HG03565 (cell line): Measurements from ENCODE around the gene PAK4.

Source experiments
- ATAC-seq: cut with Tn5 transposase; IDR thresholded peaks from one replicate; pipeline ENCODE4 v1.9.1; 2021; ENCODE audit warnings: mild to moderate bottlenecking, moderate library complexity; ENCODE audit not compliant: unreplicated experiment

Gene PAK4

DNA sequence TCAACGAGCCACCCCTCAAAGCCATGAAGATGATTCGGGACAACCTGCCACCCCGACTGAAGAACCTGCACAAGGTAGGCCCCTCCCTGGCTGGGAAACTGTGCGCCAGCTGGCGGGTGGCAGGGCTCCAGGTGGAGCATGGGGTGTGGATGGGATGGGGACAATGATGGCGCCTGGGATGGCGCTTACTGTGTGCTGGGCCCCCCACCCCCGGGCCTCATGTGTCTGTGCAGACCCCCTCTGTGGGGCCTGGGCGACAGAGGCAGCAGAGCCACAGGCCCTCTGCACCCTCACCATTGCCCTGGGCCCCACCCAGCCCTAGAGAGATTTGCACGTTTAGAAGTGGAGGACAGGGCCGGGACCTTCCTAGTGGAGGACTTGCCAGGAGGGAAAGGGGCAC, 52.1 kb downstream of the PAK4 start:
- ATAC-seq, result no peak

DNA sequence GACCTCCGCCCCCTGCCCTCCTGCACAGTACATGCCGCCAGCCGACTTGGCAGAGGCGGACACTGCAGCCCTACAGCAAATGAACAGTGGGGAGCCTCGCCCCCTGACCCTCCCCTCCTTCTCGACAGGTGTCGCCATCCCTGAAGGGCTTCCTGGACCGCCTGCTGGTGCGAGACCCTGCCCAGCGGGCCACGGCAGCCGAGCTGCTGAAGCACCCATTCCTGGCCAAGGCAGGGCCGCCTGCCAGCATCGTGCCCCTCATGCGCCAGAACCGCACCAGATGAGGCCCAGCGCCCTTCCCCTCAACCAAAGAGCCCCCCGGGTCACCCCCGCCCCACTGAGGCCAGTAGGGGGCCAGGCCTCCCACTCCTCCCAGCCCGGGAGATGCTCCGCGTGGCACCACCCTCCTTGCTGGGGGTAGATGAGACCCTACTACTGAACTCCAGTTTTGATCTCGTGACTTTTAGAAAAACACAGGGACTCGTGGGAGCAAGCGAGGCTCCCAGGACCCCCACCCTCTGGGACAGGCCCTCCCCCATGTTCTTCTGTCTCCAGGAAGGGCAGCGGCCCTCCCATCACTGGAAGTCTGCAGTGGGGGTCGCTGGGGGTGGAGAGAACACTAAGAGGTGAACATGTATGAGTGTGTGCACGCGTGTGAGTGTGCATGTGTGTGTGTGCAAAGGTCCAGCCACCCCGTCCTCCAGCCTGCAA, 52.9 kb downstream of the PAK4 start:
- ATAC-seq, result no peak

DNA sequence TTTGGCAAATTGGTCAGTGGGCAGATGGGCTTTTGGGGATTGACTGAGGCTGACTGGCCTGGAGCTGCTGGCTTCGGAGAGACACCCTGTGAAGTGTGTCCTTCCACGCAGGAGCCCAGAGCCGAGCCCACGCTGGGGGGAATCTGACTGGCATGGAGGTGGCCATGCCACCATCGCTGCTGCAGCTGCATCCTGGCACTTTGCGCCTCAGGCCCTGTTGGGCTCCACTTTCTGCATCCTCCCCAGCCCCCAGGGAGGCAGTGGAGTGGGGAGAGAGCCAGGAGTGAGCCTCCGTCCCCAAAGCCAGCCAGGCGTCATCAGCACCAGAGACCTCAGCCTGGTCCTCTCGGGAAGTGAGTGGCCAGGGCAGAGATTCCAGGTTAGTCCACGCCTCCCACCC, 54.2 kb downstream of the PAK4 start:
- no peak for ATAC-seq

DNA sequence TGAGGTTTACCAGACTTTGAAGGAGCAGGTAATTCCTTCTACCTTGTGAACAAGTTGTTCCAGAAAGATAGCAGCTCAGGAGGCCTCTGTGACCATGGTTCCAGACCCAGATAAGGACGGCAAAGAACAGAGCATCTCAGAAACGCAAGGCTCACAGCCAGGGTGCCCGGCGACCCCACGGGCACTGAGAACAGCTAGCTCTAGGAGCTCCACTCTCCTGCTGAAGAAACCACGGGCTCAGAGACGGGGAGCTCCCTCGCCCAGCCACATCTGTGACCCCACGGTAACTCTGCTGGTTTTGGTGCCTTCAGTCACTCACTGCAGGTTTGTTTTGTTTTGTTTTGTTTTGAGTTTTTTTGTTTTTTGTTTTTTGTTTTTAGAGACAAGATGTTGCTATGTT, 55.2 kb downstream of the PAK4 start:
- no peak for ATAC-seq

DNA sequence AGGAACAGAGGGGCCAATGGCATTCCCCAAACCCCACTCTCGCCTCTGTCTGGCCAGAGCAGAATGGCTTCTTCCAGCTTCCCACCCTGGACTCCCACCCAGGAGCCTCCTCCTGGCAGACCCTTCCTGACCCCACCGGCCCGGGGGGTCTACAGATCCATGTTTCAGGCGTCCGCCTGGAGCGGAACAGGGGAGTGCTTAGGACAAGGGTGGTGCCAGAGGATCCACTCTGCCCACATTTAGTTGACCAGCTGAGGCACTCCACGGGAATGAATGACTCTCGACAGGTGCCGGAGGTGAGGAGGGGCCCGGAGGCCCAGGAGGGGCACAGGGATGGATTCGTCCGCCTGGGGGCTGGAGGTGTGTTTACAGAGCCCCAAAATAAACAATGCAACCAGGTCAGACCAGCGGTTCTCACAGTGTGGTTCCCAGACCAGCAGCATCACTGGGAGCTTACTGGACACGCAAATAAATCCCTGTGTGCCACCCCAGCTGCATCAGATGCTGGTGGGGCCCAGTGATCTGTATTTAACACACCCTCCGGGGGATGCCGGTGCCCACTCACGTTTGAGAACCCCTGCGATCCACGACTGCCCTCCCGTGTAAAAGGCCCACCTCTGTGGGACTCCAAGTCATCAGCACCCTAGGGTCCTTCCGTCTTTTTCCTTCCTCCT, 56.1 kb downstream of the PAK4 start:
- ATAC-seq, result no peak

DNA sequence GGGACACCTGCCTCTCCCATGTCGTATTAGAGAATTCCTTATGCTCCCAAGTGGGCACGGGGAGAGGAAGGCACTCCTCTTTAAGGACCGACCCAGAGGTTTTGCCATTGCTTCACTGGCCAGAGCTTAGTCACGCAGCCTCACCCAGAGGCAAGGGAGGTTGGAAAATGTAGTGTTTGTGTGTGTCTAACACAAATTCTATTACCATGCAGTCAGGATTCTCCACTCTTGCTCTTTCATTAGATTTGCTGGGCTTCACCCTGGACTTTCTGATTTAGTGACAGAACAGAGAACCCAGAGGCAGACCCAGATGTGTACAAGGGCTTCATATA, 56.6 kb downstream of the PAK4 start:
- ATAC-seq, result no peak

DNA sequence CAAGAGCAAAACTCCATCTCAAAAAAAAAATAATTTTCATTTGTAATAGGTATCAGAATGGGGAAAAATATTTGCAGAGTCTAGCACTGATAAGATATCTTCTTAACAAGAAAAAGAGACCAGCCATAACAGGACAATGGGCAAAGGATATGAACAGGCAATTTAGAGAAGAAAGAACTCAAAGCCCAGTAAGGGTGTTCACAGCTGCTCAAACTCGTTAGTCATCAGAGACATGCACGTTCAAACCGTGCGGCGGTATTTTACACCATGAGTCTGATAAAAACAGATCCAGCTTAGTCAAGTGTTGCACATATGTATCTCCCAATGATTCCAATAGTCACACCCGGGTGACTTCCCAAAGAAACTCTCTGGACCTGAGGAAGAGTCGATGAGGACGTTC, 57.5 kb downstream of the PAK4 start:
- no peak for ATAC-seq

DNA sequence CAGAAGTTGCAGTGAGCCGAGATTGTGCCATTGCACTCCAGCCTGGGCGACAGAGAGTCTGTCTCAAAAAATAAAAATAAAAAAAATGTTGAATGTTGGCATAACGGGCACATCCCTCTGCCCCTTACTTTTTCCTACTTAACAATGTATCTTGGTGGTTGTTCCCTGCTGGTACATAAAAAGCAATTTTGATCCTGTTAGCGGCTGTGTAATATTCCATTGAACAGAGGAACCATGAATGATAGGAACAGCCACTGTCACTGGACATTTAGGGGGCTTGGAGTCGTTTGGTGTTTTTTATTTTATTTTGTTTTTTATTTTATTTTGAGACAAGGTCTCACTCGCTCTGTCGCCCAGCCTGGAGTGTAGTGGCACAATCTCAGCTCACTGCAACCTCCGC, 60.8 kb downstream of the PAK4 start:
- no peak for ATAC-seq

DNA sequence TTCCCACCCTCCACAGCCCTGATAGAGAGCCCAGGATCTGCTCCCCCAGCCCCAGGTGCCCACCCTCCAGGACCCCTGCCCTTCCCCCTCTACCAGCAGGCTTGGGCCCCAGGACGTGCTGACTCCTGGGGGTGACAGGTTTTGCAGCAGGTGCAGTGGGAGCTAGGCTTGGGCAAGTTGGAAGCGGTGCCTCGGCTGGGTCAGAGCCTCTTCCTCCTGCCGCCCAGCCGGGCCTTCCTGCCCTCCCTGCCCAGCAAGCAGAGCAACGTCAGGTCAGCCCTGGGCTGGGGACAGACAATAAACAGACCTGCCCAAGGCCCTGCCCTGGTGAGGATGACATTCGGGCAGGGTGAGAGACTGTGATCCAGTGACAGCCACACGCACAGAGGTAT, 62.0 kb downstream of the PAK4 start:
- ATAC-seq, result no peak

DNA sequence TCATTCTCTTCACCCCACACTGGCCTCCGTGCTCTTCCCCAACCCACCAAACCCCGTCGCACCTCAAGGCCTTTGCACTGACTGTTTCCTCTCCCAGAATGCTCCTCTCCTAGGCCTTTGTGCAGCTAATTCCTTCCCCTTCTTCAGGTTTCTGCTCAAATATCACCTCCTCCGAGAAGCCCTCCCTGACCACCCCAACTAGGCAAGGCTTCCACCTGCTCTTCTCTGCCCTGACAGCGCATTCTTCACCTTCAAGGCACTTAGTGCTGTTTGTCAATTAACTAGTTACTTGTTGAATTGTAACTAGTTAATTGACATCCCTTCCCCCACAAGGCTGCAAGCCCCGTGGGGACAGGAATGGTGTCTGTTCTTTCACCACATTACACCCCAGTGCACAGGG, 63.4 kb downstream of the PAK4 start:
- ATAC-seq, result no peak

DNA sequence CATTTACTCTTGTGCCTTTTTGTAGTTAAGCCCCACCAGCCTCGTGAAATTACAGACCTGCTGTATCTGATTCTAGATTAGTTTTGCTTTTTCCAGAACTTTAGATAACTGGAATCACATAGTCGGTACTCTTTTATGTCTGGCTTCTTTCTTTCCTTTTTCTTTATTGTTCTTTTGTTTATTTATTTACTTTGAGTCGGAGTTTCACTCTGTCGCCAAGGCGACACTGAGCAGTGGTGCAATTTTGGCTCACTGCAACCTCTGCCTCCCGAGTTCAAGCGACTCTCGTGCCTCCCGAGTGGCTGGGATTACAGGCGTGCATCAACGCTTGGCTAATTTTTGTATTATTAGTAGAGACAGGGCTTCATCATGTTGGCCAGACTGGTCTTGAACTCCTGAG, 65.2 kb downstream of the PAK4 start:
- ATAC-seq, result no peak

DNA sequence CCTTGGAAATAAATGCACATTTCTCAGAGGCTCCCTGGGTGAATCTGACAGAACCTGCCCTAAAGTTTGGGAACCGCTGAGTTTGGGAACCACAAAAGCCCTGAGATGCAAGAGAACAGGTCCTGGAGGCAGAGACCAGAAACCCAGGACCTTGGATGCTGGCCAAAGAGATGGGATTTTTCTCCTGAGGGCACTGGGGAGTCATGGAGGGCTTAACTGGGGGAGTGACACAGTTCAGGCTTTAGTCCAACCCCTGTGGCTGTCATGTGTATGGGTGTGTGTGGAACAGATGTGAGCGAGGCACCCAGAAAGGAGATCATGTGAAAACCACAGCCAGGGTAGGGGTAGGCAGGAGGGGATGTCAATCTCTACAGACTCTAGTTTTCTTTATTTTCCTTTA, 67.3 kb downstream of the PAK4 start:
- no peak for ATAC-seq

DNA sequence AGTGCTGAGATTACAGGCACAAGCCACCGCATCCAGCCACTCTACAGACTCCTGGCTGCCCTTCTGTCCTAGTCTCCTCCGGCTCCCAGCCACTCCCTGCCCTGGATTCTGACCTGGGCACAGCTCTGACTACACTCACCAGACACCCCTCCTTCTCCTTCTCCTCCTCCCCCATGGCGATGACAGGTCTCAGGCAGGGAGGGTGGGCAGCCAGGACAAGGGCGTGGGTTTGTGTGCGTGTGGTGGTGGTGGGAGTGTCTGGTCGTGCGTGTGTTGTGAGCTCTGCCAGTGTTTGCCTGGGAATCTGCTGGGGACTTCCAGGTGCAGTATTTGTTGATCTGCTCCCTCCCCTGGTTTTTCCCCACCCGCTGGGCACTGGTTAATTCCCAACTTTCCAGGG, 68.2 kb downstream of the PAK4 start:
- no peak for ATAC-seq

DNA sequence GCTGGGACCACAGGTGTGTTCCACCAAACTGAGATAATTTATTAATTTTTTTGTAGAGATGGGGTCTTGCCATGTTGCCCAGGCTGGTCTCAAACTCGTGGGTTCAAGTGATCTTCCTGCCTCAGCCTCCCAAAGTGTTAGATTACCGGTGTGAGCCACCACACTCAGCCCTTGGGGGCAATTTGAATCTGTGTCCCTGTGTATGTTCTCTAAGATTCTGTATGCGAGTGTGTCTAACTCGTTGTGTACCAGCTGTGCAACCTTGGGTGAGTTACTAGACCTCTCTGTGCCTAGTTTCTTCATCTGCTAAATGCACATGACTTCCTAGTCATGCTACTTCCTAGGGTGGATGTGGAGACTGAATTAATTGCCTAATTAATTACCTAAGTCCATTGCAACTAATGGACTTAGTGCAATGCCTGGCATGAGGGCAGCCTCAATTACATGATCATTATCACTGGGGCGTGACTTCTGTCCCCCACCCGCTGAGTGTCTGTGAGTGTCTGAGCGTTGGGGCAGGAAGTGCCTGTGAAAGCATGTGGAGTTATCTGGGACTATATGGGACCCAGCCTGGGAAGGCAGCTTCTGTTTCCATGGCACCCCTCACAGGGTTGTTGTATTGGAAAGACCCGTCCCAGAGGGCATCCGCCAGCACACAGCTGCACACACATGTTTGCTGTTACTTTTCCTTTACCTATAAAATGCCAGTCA, 69.4 kb downstream of the PAK4 start:
- ATAC-seq, result no peak

DNA sequence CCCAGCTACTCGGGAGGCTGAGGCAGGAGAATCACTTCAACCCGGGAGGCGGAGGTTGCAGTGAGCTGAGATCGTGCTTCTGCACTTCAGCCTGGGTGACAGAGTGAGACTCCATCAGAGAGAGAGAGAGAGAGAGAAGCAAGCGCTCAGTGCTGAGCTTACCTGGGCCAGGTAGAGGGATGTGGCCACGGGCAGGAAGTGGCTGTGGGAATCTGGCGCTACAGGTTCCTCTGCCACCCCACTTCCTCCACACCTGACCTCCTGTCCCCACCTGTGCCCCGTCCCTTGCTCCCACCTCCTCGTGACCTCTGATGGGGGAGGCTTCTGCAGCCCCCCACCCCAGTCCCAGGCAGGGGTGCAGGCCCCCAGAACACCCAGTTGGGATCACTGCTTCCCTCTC, 70.2 kb downstream of the PAK4 start:
- ATAC-seq, result no peak

DNA sequence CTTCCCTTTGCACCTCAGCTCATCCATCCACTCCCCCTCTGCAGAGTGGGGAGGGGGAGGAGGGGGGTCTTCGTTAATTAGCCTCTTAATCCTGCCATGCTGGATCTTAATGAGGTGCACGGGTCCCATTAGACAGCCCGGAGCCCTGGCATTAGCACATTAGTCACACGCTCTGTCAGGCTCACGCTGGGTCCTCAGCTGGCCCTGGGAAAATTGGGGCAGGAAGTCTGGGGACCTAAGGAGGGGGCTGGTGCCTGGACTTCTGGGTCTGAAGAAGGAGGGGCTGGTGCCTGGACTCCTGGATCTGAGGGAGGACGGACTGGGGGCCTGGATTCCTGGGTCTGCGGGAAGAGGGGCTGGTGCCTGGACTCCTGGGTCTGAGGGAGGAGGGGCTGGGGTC, 70.7 kb downstream of the PAK4 start:
- ATAC-seq, result no peak

DNA sequence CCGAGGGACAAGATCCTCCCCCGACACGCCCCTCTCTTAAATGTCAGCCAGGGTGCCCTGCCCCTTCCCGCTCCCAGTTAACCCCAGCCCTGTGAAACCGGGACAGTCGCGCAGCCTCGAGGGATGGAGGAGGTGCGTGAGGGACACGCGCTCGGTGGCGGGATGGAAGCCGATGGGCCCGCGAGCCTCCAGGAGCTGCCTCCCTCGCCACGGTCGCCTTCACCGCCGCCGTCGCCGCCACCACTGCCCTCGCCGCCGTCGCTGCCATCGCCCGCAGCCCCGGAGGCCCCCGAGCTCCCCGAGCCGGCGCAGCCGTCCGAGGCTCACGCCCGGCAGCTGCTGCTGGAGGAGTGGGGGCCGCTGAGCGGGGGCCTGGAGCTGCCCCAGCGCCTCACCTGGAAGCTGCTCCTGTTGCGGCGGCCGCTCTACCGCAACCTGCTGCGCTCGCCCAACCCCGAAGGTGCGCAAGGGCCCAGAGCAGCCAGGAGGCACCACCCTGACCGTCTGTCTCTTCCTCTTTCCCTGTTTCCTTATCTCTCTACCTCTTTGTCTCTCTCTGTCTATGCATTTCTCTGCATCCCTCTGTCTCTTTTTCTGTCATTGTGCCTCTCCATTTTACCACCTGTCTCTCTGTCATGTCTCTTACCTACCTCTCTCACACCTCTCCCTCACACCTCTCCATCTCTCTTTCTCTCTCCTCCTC, 71.4 kb downstream of the PAK4 start, which contains the start of gene NCCRP1:
NCCRP1 (plus strand) TSS at position 105 of the 703 bp plus-strand sequence; CDS start at position 124, 19 bp downstream.
- ATAC-seq, result no peak

DNA sequence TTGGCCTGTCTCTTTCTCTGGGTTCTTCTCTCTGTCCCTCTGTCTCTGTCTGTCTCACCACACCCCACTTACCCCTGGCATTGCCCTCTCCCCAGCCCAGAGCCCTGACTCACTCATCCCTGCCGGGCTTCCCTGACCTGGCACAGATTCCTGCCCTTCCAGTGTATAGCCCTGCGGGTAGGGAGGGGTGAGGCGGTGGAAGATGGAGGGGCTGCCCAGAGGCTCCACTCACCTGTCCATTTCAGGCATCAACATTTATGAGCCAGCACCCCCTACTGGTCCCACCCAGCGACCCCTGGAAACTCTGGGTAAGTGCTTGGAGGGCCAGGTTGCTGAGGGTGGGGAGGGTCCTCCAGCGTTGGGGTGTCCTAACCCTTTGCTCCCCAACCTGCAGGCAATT, 72.2 kb downstream of the PAK4 start:
- no peak for ATAC-seq

DNA sequence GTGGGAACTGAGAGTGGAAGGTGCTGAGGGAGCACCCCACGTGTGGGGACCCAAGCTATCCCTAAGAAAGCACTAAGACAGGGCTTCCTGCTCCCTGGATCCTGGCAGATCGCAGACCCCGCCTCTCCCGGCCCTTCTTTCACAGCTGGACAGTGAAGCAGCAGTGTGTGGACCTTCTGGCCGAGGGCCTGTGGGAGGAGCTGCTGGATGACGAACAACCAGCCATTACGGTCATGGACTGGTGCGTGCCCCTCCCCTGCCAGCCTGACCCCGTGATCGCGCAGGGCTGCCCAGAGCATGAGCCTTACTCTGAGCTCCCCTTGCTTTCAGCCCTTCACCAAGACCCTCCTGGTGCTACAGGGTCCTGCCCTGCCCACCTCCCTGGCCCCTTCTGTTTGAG, 73.4 kb downstream of the PAK4 start:
- ATAC-seq, result no peak

DNA sequence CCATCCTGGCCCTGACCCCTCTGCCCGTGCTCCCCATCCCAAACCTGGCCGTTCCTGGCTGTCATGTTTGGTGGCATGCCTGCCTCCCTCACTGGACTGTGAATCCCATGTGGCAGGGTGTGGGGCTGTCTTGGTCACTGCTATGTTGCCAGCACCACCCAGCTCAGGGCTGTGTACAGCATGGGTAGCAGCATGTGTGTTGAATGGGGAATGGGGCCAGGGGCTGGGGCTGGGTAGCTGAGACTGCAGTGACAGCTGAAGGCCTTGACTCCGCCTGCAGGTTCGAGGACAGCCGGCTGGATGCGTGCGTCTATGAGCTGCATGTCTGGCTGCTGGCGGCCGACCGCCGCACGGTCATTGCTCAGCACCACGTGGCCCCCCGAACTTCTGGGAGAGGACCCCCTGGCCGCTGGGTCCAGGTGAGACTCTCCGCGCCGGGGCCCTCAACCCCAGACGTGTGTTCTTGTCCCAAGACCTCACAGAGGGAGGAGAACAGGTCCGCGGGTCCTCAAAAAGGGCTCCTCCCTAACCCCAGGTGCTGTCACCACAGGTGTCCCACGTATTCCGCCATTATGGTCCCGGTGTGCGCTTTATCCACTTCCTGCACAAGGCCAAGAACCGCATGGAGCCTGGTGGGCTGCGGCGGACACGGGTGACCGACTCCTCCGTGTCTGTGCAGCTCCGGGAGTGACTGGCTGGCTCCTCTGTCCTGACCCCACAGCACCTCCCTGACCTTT, 74.6 kb downstream of the PAK4 start:
- ATAC-seq, result no peak

DNA sequence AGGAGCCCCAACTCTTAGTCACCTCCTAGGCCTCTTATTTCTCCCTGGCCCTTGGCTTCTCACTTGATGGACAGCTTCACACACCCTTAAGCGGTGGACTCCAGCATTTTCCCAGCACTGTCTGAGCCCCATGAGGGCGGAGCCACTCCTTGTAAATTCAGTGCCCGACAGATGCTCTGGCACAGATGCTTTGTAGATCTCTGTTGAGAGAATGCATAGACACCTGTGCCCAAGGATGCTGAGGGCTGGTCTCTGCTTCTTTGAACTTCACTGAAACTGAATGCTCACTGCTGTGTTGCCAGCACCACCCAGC, 75.2 kb downstream of the PAK4 start:
- no peak for ATAC-seq
